Measurements from ENCODE around the gene RAPGEF6.

The RAPGEF6 gene

DNA sequence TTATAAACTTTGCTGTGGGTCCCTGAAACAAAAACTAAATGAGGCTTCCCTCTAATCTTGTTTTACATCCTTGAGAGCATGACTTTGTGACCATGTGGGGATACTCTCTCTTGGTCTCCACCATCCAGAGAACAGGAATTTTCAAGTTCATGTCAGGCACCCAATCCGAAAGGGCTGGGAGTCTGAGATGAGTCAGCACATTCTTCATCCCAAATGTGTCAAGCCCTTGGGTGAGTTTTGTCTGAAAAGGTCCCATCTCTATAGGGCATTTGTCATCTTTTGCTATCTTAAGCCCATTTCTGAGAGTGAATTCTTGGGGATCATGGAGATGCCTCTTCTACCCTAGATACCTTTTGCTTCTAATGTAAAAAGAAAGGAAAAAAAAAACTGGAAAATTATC is 26.9 kb upstream of the RAPGEF6 start:
- DNase-seq (ENCODE audit: low read depth): no peak
- no peak for TF ChIP-seq CTCF (IDR thresholded peaks at IDR 0.05; ENCODE audit: control insufficient read depth, extremely low read depth, insufficient read depth)
- no peak overlapping the region for H3K4me3 ChIP-seq (ENCODE audit: low read depth, low read length)

GRCh38 chr5:131659841-131660240 is 24.8 kb upstream of the RAPGEF6 start:
- no peak overlapping the region for H3K4me3 ChIP-seq (ENCODE audit: low read depth, low read length)
- TF ChIP-seq CTCF (IDR thresholded peaks at IDR 0.05; ENCODE audit: control insufficient read depth, extremely low read depth, insufficient read depth): no peak
- DNase-seq (ENCODE audit: low read depth): no peak

DNA sequence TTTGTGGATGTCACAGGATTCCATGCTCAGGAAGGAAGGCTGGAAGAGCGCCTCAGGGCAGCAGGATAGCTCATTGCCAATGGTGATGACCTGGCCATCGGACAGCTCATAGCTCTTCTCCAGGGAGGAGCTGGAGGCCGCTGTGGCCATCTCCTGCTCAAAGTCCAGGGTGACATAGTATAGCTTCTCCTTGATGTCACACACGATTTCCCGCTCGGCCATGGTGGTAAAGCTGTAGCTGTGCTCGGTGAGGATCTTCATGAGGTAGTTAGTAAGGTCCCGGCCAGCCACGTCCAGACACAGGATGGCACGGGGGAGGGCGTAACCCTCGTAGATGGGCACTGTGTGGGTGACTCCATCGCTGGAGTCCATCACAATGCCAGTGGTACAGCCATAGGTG is 24.3 kb upstream of the RAPGEF6 start:
- DNase-seq (ENCODE audit: low read depth): no peak
- TF ChIP-seq CTCF (IDR thresholded peaks at IDR 0.05; ENCODE audit: control insufficient read depth, extremely low read depth, insufficient read depth): no peak
- no peak overlapping the region for H3K4me3 ChIP-seq (ENCODE audit: low read depth, low read length)

GRCh38 chr5:131654776-131655175 is 19.7 kb upstream of the RAPGEF6 start:
- DNase-seq (ENCODE audit: low read depth): no peak
- no peak overlapping the region for H3K4me3 ChIP-seq (ENCODE audit: low read depth, low read length)
- no peak for TF ChIP-seq CTCF (IDR thresholded peaks at IDR 0.05; ENCODE audit: control insufficient read depth, extremely low read depth, insufficient read depth)

DNA sequence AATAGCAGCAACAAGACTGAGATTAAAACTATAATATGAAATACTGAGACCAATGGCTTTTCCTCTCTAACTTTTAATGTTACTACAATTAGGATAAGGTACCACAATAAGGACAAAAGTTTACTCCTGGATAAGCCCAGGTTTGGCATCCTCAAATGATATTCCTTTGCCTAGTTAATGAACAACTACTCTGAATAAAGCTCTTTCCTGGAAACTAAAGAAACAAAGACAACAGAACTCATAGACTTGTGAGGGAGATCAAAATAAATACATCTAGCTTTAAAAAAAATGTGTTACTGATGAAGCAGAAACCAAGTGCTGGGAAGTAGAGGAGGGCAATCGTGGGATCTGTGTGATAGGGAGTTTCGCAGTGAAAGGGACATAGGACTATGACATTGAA is 19.3 kb upstream of the RAPGEF6 start:
- DNase-seq (ENCODE audit: low read depth): no peak
- no peak for TF ChIP-seq CTCF (IDR thresholded peaks at IDR 0.05; ENCODE audit: control insufficient read depth, extremely low read depth, insufficient read depth)
- no peak overlapping the region for H3K4me3 ChIP-seq (ENCODE audit: low read depth, low read length)

DNA sequence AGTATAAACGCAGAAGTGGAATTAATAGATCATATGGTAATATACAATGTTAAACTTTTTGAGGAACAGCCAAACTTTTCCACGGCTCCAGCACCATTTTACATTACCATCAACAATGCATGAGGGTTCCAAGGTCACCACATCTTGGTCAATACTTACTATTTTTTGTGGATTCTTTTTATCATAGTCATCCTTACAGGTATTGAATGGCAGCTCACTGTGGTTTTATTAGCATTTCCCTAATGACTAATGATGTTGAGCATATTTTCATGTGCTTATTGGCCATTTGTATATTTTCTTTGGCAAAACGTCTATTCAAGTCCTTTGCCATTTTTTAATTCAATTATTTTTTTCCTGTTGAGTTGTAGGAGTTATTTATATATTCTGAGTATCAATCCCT is 14.1 kb upstream of the RAPGEF6 start:
- no peak for DNase-seq (ENCODE audit: low read depth)
- TF ChIP-seq CTCF (IDR thresholded peaks at IDR 0.05; ENCODE audit: control insufficient read depth, extremely low read depth, insufficient read depth): no peak
- H3K4me3 ChIP-seq (ENCODE audit: low read depth, low read length): no peak overlapping the region

- no peak for DNase-seq (ENCODE audit: low read depth)
- TF ChIP-seq CTCF (IDR thresholded peaks at IDR 0.05; ENCODE audit: control insufficient read depth, extremely low read depth, insufficient read depth): no peak
- no peak overlapping the region for H3K4me3 ChIP-seq (ENCODE audit: low read depth, low read length)
These were observed 12.2 kb upstream of the RAPGEF6 start for GRCh38 chr5:131647048-131647769.

Data from LNCaP clone FGC (cell line).